HG02938 (cell line): ENCODE data around the gene ADGRB3.

Experiments
- ATAC-seq: cut with Tn5 transposase; IDR thresholded peaks from one replicate; pipeline ENCODE4 v1.9.1; 2021; ENCODE audit warnings: mild to moderate bottlenecking, moderate library complexity; ENCODE audit not compliant: unreplicated experiment

The ADGRB3 gene

DNA sequence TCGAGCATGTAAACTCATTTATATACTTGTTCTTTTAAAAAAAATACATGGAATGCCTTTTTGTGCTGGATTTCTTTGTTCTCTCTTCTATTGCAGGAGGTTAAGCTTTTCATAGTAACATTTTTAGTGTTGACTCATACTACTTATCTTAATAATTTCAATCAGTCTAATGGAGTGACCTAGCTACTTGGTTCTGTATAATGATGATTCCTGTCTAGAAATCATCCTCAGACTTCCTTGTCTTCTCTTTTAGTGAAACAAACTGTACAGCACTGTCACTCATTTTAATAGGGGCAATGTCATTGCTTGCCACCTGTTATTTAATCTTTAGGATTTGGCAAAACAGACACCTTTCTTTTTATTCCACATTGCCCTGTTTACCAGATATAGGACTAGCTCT, 62.3 kb downstream of the ADGRB3 start:
- ATAC-seq: no peak

DNA sequence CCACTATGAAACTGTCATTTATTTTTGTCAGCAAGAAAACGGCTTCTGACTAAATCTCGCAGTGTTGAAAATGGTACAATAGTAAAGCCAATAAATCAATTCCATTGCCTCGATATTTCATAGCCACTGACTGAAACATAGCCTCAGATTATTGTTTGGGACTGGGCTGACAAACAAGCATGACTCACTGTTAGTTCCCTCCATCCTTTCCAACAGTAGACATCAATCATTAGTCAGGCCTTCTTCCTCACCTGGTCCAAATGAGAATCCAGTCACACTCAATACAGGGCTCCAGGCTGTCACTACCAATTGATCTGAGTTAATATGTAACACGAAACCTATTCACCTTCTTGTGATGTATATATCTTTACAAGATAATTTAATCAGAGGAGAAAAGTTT, 66.1 kb downstream of the ADGRB3 start:
- ATAC-seq: no peak

- no peak for ATAC-seq
Measured at GRCh38 chr6:68704485-68704884, 69.4 kb downstream of the ADGRB3 start.

DNA sequence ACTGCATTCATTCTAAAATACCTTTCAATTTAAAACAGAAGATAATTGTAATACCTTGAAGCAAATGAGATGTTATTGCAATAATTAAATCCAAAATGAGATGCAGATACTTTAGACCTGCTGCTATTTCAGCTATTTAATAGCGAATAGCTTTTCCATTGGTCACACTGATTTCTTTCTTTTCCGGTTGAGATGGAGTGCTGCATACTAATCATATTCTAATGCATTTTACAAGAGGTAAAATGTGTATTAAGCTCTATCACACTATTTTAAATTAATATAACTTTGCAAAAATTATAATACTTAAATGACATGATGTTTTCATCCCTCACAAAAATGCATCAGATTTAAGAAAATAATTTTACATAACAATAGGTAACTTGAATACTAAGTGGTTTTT, 74.0 kb downstream of the ADGRB3 start:
- no peak for ATAC-seq

GRCh38 chr6:68709882-68710281, 74.8 kb downstream of the ADGRB3 start:
- no peak for ATAC-seq

- ATAC-seq: no peak
Measured at GRCh38 chr6:68710496-68710895, 75.4 kb downstream of the ADGRB3 start.

DNA sequence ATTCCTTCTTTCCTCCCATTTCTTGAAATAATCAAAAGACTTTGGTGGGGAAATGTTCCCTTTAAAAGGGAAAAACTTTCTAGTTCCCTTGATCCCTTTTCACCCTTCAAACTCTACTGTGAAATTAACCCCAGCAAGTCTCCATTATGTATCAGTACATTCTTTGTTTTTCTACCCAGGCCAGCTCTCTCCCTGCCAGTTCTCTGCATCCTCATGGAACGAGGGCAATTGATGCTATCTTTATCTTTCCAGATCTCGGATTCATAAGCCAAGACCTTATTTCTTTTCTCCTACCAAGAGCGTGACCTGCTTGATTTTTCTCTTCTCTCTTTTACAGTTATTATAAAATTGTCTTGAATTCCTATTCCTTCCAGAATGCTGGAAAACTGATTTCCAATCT, 75.8 kb downstream of the ADGRB3 start:
- no peak for ATAC-seq

GRCh38 chr6:68711386-68712000, 76.4 kb downstream of the ADGRB3 start:
- ATAC-seq: no peak

DNA sequence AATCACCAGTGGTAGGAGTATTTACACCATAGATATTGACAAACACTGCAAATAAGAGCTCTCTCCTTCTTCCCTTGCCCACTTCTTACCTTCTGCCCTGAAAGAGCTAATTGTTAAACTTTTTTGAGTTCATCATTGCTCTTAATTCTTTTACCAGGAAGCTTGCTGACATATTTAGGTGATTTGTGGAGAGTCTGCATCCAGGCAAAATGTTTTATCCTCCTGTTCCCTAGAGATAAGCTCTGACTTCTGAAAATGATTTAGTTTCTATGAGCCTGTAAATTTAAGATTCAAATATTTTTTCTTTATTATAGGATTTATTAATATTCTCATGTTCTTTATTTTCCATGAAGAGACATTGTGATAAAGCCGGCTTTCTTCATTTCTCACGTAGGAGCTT, 81.5 kb downstream of the ADGRB3 start:
- no peak for ATAC-seq

DNA sequence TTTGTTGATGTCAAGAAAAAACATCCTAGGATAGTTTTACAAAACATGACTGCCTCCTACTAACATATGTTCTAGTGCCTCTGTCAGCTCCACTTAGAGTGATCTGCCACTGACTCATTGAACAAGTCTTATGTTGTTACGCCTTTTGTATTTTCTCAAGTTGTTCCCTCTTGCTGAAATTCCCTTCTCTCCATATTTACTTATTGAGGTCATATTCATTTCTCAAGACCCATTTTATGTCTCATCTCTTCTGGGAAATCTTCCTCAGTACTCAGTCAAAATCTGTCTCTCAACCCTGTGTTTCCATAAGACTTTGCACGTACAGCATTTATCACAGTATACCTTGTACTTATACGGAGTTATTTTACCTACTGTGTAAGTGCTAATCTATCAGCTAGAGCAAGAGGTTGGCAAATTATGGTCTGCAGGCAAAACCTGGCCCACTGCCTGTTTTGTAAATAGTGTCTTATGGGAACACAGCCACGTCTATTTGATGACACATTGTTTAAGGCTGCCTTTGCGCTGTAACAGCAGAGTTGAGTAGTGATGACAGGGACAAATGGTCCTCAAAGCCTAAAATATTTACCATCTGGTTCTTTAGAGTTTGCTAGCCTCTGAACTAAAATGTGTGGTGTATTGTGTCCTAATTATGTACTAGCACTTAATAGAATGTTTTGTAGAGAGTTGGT, 83.4 kb downstream of the ADGRB3 start:
- no peak for ATAC-seq

DNA sequence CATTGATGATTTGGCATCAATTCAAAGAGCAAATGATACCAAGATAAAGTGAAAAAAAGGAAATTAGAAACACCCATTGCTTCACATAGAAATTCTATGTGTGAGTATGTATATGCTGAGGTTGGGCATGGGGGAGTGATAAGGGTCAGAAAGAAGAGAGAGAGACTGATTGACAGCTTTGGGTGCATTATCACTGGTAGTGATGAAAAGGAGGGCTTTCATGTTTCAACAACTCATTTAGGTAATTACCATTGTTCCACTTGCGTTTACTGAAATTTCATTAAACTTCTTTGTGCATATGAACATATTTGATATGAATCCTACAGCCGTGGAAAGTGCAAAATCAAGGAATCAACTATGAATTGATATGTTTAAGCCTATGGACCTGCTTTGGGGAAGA, 84.7 kb downstream of the ADGRB3 start:
- ATAC-seq: no peak

DNA sequence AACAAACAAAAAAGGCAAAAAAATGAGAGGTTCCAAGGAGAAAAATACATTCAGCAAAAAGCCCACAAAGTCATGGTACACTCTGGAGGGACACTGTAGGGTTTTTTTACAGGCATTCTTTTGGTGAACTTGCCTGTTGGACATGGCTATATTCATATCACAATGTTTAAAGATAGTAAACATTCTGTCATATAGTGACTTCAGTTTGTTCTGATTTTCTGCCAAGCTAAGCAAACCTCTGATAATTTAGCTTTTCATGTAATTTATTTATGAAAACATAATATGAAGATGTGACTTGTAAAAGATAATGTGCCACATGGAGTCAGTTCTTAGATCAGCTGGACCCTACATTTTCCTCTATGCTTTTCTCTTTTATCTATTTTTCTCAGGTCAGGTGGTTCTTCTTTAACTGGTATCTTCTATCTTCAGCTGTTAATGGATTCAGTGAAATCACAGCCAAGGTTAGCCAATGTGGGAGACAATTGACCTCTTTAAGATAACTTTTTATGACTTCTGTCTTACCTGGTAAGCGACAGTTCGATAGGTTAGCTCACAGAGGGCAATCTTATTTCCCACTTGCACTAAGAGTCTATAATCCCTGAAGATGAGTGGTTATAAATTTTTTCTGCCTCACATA, 87.9 kb downstream of the ADGRB3 start:
- ATAC-seq: no peak

DNA sequence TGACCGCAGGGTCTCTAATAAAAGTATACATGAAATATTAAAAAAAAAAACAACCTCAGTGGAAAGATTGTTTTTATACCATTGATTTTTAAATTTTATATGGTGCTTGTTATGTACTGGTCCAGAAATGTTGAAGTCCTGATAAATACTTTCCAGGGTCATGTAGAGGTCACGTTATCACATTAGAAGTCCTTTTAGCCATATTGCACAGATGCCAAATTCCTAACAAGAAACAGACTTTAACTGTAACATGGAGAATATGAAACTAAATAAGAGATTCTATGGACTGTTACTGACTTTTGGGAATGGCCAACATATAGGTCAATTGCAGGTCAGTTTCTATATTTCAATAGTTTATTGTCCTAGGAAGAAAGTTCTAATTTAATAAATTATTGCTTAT, 89.0 kb downstream of the ADGRB3 start:
- no peak for ATAC-seq

DNA sequence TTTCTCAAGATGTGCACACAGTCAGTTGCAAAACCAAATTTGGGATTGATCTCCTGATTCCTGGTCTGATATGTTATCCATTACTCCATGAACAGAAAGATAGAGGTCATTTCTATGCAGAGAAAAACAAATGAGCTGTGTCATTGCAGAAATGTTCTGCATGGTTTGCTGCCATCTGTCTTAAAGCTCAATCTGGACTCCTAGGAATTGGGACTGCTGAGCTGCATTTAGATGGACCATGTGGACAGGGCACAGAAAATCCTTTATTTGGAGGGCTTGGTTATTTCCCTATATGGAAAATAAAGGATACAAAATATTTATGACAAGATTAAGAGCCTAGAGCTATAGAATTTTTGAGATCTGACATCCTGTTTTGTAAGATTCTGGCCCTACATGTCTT, 91.3 kb downstream of the ADGRB3 start:
- ATAC-seq: no peak

- no peak for ATAC-seq
Measured at GRCh38 chr6:68726992-68727391, 91.9 kb downstream of the ADGRB3 start.

- ATAC-seq: no peak
Measured at GRCh38 chr6:68727699-68728098, 92.6 kb downstream of the ADGRB3 start.

DNA sequence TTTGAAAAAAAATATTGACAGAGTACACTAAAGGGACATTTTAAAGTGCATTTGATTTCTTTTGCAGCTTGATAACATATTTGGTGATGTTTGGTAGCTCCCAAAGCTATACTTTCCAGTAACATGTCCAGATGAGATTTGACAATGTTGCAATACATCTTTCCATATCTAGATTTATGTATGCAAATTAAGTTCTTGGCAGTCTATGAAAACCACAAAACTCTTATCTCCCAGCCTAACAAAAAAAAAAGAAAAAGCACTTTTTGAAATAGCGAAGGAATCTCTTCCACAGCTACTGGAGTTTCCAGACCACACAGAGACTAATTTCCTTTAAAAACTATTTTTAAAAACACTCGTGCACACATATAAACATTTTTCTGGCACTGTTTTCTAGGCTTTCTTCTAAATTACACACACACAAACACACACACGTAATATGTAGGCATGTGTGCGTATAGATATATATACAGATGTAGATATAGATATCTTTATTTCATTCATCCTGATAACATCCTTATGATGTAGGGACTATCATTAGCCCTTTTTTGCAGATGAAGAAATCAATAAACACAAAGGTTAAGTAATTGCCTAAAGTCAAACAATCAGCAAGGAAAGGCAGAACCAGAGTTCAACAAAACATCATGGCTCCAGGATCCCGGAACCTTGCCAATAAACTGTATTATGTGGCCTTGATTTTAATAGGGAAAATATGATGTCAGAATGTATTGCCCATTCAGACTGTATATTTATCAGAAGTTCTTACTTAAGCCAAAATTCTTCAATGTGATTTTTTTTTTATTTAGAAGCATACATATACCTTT, 93.3 kb downstream of the ADGRB3 start:
- ATAC-seq: no peak

- no peak for ATAC-seq
Measured at GRCh38 chr6:68729377-68729903, 94.4 kb downstream of the ADGRB3 start.

- no peak for ATAC-seq
Measured at GRCh38 chr6:68730291-68731054, 95.4 kb downstream of the ADGRB3 start.

DNA sequence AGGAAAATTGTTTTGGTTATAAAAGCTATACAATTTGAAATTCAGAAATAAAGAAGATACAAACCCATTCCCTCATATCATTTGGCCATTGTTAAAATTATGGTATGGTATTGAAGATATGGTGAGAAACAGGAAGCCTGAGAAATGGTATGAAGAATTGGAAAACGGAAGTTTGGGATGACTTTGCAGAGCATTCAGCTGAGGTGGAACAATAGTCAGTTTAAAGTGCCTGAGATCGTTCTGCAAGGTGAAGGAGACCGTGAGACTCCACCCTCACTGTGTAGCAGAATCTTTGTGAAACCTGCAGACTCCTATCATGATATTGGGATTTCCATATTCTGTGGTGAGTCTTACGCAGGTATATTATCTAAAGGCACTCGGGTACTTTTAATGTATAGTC, 97.3 kb downstream of the ADGRB3 start:
- ATAC-seq: no peak

DNA sequence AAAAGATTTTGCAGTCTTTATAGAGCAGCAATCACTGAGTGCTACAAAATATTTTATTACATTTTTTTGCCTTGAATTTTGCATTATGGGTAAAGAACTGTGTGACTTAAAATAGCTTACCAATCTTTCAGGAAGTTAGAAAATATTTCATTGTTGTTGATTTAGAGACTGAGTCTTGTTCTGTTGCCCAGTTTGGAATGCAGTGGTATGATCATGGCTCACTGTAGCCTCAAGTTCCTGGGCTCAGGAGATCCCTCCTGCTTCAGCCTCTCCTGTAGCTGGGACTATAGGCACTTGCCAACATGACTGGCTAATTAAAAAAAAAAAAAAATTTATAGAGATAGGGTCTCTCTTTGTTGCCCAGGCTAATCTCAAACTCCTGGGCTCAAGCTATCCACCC, 100.8 kb downstream of the ADGRB3 start:
- ATAC-seq: no peak
